Osteocyte (in vitro differentiated cells): Measurements from ENCODE around the gene PCLAF. TPM values are rescaled to one million over a fixed set of nuclear protein-coding genes. Genes with fewer than 3 reads are reported as not detected.
"Not testable (repeated sequence)": the region's sequence is repeated elsewhere in the genome, so short reads cannot be mapped to it uniquely, and the experiment has no call there.

Source experiments
- DNase-seq: peaks from one replicate; pipeline ENCODE4 v3.0.0; 2021; ENCODE audit warnings: mixed read lengths; ENCODE audit not compliant: unreplicated experiment; ENCODE audit errors: extremely low spot score
- H3K27ac Mint-ChIP-seq: one replicate; pipeline ENCODE4 v1.8.0; 2021; ENCODE audit warnings: mild to moderate bottlenecking, mixed read lengths; ENCODE audit not compliant: unreplicated experiment
- H3K27me3 Mint-ChIP-seq: one replicate; pipeline ENCODE4 v1.8.0; 2021; ENCODE audit warnings: mixed read lengths; ENCODE audit not compliant: unreplicated experiment
- H3K36me3 Mint-ChIP-seq: one replicate; pipeline ENCODE4 v1.8.0; 2021; ENCODE audit warnings: mixed read lengths; ENCODE audit not compliant: unreplicated experiment
- H3K4me1 Mint-ChIP-seq: one replicate; pipeline ENCODE4 v1.8.0; 2021; ENCODE audit warnings: mixed read lengths; ENCODE audit not compliant: unreplicated experiment
- H3K4me3 Mint-ChIP-seq: one replicate; pipeline ENCODE4 v1.8.0; 2021; ENCODE audit warnings: mild to moderate bottlenecking, moderate library complexity, mixed read lengths; ENCODE audit not compliant: unreplicated experiment
- H3K9me3 Mint-ChIP-seq: one replicate; pipeline ENCODE4 v1.8.0; 2021; ENCODE audit warnings: mixed read lengths; ENCODE audit not compliant: unreplicated experiment
- CTCF ChIP-seq: fragments of 200-600 bp; sonication (generic); IDR thresholded peaks from 2 replicates; pipeline ENCODE4 v1.5.0; 2021; ENCODE audit warnings: antibody characterized with exemption, mild to moderate bottlenecking, moderate library complexity
- total RNA-seq: library from RNA; stranded (reverse); gene quantifications from 2 replicates; pipeline ENCODE4 v1.2.1, GENCODE V29; 2021

The PCLAF gene
- total RNA-seq, 1 donor from 2014 or later, result 12.1 TPM

GRCh38 chr15:64398575-64398974 is 17.3 kb upstream of the PCLAF start:
- Mint-ChIP-seq H3K4me1 (no peaks in the 10 kb centered on the region), H3K27ac (no peak overlapping the region), H3K36me3 (peaks cover 42% of the 10 kb centered on the region), H3K27me3 (no peaks in the 10 kb centered on the region), H3K9me3 (no peaks in the 10 kb centered on the region), H3K4me3 (no peak overlapping the region)
- no peak for TF ChIP-seq CTCF
- DNase-seq, result no peak

- Mint-ChIP-seq H3K4me3 (no peak overlapping the region), H3K27ac (no peak overlapping the region), H3K9me3 (no peaks in the 10 kb centered on the region), H3K27me3 (no peaks in the 10 kb centered on the region), H3K4me1 (no peaks in the 10 kb centered on the region), H3K36me3 (peaks cover 41% of the 10 kb centered on the region)
- no peak for TF ChIP-seq CTCF
- no peak for DNase-seq
Measured at GRCh38 chr15:64396789-64397188, 15.5 kb upstream of the PCLAF start.

GRCh38 chr15:64392471-64392870 is 11.2 kb upstream of the PCLAF start:
- H3K27ac Mint-ChIP-seq, DNase-seq, H3K4me3 Mint-ChIP-seq, H3K27me3 Mint-ChIP-seq, H3K9me3 Mint-ChIP-seq: not testable (repeated sequence)
- H3K36me3 Mint-ChIP-seq, result peaks cover 19% of the 10 kb centered on the region
- H3K4me1 Mint-ChIP-seq, result peaks cover 14% of the 10 kb centered on the region

- DNase-seq, result no peak
- H3K4me3 Mint-ChIP-seq, result peak overlapping the region; percentile 99
- TF ChIP-seq CTCF, result no peak
- no peaks in the 10 kb centered on the region for H3K27me3 Mint-ChIP-seq
- H3K4me1 Mint-ChIP-seq, result peaks cover 17% of the 10 kb centered on the region
- H3K9me3 Mint-ChIP-seq, result no peaks in the 10 kb centered on the region
- peak overlapping the region; percentile 29 for H3K27ac Mint-ChIP-seq
- peaks cover 6% of the 10 kb centered on the region for H3K36me3 Mint-ChIP-seq
Measured at GRCh38 chr15:64389036-64389435, 7.8 kb upstream of the PCLAF start.

GRCh38 chr15:64387562-64388168 is 6.4 kb upstream of the PCLAF start, which contains the start of gene TRIP4:
Gene TRIP4 (plus strand): TSS chr15:64387836. CDS start chr15:64387864, 28 bp downstream.
- peaks cover 17% of the 10 kb centered on the region for H3K4me1 Mint-ChIP-seq
- no peaks in the 10 kb centered on the region for H3K27me3 Mint-ChIP-seq
- H3K9me3 Mint-ChIP-seq, result no peaks in the 10 kb centered on the region
- DNase-seq, result peak; percentile 98
- TF ChIP-seq CTCF, result no peak
- peaks cover 2% of the 10 kb centered on the region for H3K36me3 Mint-ChIP-seq
- peak within 1 kb of the TSS; percentile 99 for H3K4me3 Mint-ChIP-seq
- H3K27ac Mint-ChIP-seq, result peak within 1 kb of the TSS; percentile 98

GRCh38 chr15:64386291-64386690 is 5.0 kb upstream of the PCLAF start:
- peaks cover 2% of the 10 kb centered on the region for H3K36me3 Mint-ChIP-seq
- TF ChIP-seq CTCF, result no peak
- no peaks in the 10 kb centered on the region for H3K9me3 Mint-ChIP-seq
- no peaks in the 10 kb centered on the region for H3K27me3 Mint-ChIP-seq
- DNase-seq, result no peak
- H3K4me1 Mint-ChIP-seq, result peaks cover 25% of the 10 kb centered on the region
- no peak overlapping the region for H3K4me3 Mint-ChIP-seq
- no peak overlapping the region for H3K27ac Mint-ChIP-seq
